Left ventricle myocardium inferior (tissue), 1 donor: ENCODE data around the gene SURF4. TPM values are rescaled to one million over a fixed set of nuclear protein-coding genes. Genes with fewer than 3 reads are reported as not detected.
"Not testable (repeated sequence)": the region's sequence is repeated elsewhere in the genome, so short reads cannot be mapped to it uniquely, and the experiment has no call there.

ENCODE experiments used
- DNase-seq: peaks from one replicate; pipeline ENCODE4 v3.0.0-alpha.2; 2020
- H3K27ac ChIP-seq: fragments of 200-600 bp; replicated peaks from 2 replicates; pipeline ENCODE4 v1.8.0; 2021
- H3K27me3 ChIP-seq: fragments of 200-600 bp; 2 replicates; pipeline ENCODE4 v1.8.0; 2021; ENCODE audit warnings: low read depth
- H3K36me3 ChIP-seq: fragments of 200-600 bp; 2 replicates; pipeline ENCODE4 v1.8.0; 2021
- H3K4me1 ChIP-seq: fragments of 200-600 bp; 2 replicates; pipeline ENCODE4 v1.8.0; 2021
- H3K4me3 ChIP-seq: fragments of 200-600 bp; 2 replicates; pipeline ENCODE4 v1.8.0; 2021; ENCODE audit warnings: mild to moderate bottlenecking, moderate library complexity
- H3K9me3 ChIP-seq: fragments of 200-600 bp; replicated peaks from 2 replicates; pipeline ENCODE4 v1.8.0; 2021
- CTCF ChIP-seq: fragments of 200-600 bp; IDR thresholded peaks from 2 replicates; pipeline ENCODE4 v1.8.0; 2021; ENCODE audit warnings: antibody characterized with exemption, mild to moderate bottlenecking, borderline replicate concordance
- intact Hi-C: fragments of 100-400 bp; cut with micrococcal nuclease; formaldehyde crosslinking; loops from one replicate; pipeline ENCODE4 v1.11.0; 2022
- total RNA-seq: library from RNA; stranded (reverse); fragmentation: NEBNext Ultra II Directional; extraction: Animal tissue kit (Norgen Biotek cat#: 25700); gene quantifications from one replicate; pipeline ENCODE4 v1.2.1, GENCODE V29; 2021
- donor health status: DM: no; HTN: yes; CAD: no; lungs with severe emphysema.

Gene SURF4
- total RNA-seq, 1 donor from 2014 or later, result 61.9 TPM

GRCh38 chr9:133380734-133381133 is 4.9 kb upstream of the SURF4 start:
- Histone ChIP-seq H3K9me3 (no peaks in the 10 kb centered on the region), H3K4me3 (no peak overlapping the region), H3K27me3 (no peaks in the 10 kb centered on the region), H3K27ac (no peak overlapping the region), H3K36me3 (no peaks in the 10 kb centered on the region), H3K4me1 (peaks cover 11% of the 10 kb centered on the region)
- no peak for TF ChIP-seq CTCF
- no peak for DNase-seq
- intact Hi-C loops, result no loop called here

GRCh38 chr9:133379153-133380086 is 3.6 kb upstream of the SURF4 start:
- no peak for TF ChIP-seq CTCF
- Histone ChIP-seq H3K4me3 (no peak overlapping the region), H3K27me3 (no peaks in the 10 kb centered on the region), H3K9me3 (no peaks in the 10 kb centered on the region), H3K27ac (no peak overlapping the region), H3K36me3 (no peaks in the 10 kb centered on the region), H3K4me1 (peaks cover 24% of the 10 kb centered on the region)
- intact Hi-C loops, result no loop called here
- no peak for DNase-seq

GRCh38 chr9:133378408-133378962 is 2.6 kb upstream of the SURF4 start:
- no peak overlapping the region for H3K4me3 ChIP-seq
- H3K36me3 ChIP-seq, result no peaks in the 10 kb centered on the region
- intact Hi-C loops, result no loop called here
- no peak for DNase-seq
- H3K27me3 ChIP-seq, result no peaks in the 10 kb centered on the region
- no peak overlapping the region for H3K27ac ChIP-seq
- no peaks in the 10 kb centered on the region for H3K9me3 ChIP-seq
- H3K4me1 ChIP-seq, result peaks cover 33% of the 10 kb centered on the region
- no peak for TF ChIP-seq CTCF

- DNase-seq, result no peak
- Histone ChIP-seq H3K27me3 (no peaks in the 10 kb centered on the region), H3K9me3 (no peaks in the 10 kb centered on the region), H3K36me3 (peaks cover 6% of the 10 kb centered on the region), H3K4me1 (peaks cover 40% of the 10 kb centered on the region), H3K4me3 (no peak overlapping the region), H3K27ac (no peak overlapping the region)
- TF ChIP-seq CTCF, result no peak
- intact Hi-C loops, result no loop called here
These were observed 1.9 kb upstream of the SURF4 start for GRCh38 chr9:133377721-133378216.

GRCh38 chr9:133377280-133377679 is 1.4 kb upstream of the SURF4 start:
- H3K36me3 ChIP-seq, H3K27me3 ChIP-seq, H3K4me3 ChIP-seq, H3K9me3 ChIP-seq, intact Hi-C loops, DNase-seq, H3K27ac ChIP-seq: not testable (repeated sequence)
- peaks cover 45% of the 10 kb centered on the region for H3K4me1 ChIP-seq

- peak overlapping the region; percentile 97 for H3K4me3 ChIP-seq
- peaks cover 66% of the 10 kb centered on the region for H3K4me1 ChIP-seq
- intact Hi-C loops, result no loop called here
- H3K36me3 ChIP-seq, result peaks cover 13% of the 10 kb centered on the region
- H3K27ac ChIP-seq, result peak overlapping the region; percentile 97
- DNase-seq, result no peak
- no peak for TF ChIP-seq CTCF
- no peaks in the 10 kb centered on the region for H3K27me3 ChIP-seq
- no peaks in the 10 kb centered on the region for H3K9me3 ChIP-seq
These were observed 640 bp downstream of the SURF4 start for GRCh38 chr9:133375116-133375723.
